Neural cell (in vitro differentiated cells): ENCODE data around the gene NFYB.

Source experiments
- CTCF ChIP-seq: fragments of 450-650 bp; IDR thresholded peaks from 2 replicates; pipeline ENCODE4 v1.5.1; 2014; ENCODE audit warnings: antibody characterized with exemption, mild to moderate bottlenecking, moderate library complexity; ENCODE audit not compliant: poor library complexity, severe bottlenecking
- EZH2 ChIP-seq: fragments of 200-600, 300-800 bp; shearing (Covaris generic), sonication (generic); IDR thresholded peaks from 2 replicates; pipeline ENCODE4 v1.6.1; 2014; ENCODE audit warnings: antibody characterized with exemption, low read length, borderline replicate concordance, mild to moderate bottlenecking; ENCODE audit not compliant: insufficient read depth, poor library complexity, severe bottlenecking
- POLR2AphosphoS5 ChIP-seq: IDR thresholded peaks from 2 replicates; pipeline ENCODE4 v1.6.1; 2012
- TAF1 ChIP-seq: IDR thresholded peaks from 2 replicates; pipeline ENCODE4 v1.6.1; 2012; ENCODE audit warnings: low read depth

GRCh38 chr12:104142543-104142942 lies 4.5 kb upstream of the NFYB start:
- TF ChIP-seq EZH2: no peak
- TF ChIP-seq CTCF: no peak
- no peak for TF ChIP-seq POLR2AphosphoS5
- no peak for TF ChIP-seq TAF1
